WTC11 (cell line): ENCODE results near the gene ASB8. TPM values are rescaled to one million over a fixed set of nuclear protein-coding genes. Genes with fewer than 3 reads are reported as not detected.
"Not testable (repeated sequence)": the region's sequence is repeated elsewhere in the genome, so short reads cannot be mapped to it uniquely, and the experiment has no call there.

ENCODE experiments used
- ATAC-seq: fragments of 200-7000 bp; cut with Tn5 transposase; 2 replicates; pipeline ENCODE4 v1.10.0; 2021; ENCODE audit warnings: mild to moderate bottlenecking, moderate library complexity
- CTCF ChIA-PET: fragments of 300-600 bp; sonication (Branson Sonifier 250); formaldehyde crosslinking; loops from one replicate; lab custom pipeline; 2021; ENCODE audit warnings: antibody characterized with exemption; lab: Charles Lee
- POLR2A ChIA-PET: fragments of 350-600 bp; sonication (Branson Sonifier 250); formaldehyde crosslinking; loops from one replicate; lab custom pipeline; 2021; ENCODE audit warnings: antibody characterized with exemption; lab: Charles Lee
- DNase-seq: peaks from one replicate; pipeline ENCODE4 v3.0.0; 2021; ENCODE audit warnings: low spot score
- H3K27ac Mint-ChIP-seq: 2 replicates; pipeline ENCODE4 v1.8.0; 2021; ENCODE audit warnings: mixed read lengths
- H3K27me3 Mint-ChIP-seq: 2 replicates; pipeline ENCODE4 v1.8.0; 2021; ENCODE audit warnings: low read depth, mild to moderate bottlenecking, moderate library complexity, mixed read lengths
- H3K36me3 Mint-ChIP-seq: 2 replicates; pipeline ENCODE4 v1.8.0; 2021; ENCODE audit warnings: mixed read lengths
- H3K4me1 Mint-ChIP-seq: 2 replicates; pipeline ENCODE4 v1.8.0; 2022; ENCODE audit warnings: mixed read lengths
- H3K4me3 Mint-ChIP-seq: 2 replicates; pipeline ENCODE4 v1.8.0; 2021; ENCODE audit warnings: mild to moderate bottlenecking, moderate library complexity, mixed read lengths
- H3K9me3 Mint-ChIP-seq: 2 replicates; pipeline ENCODE4 v1.8.0; 2021; ENCODE audit warnings: mixed read lengths
- EMX1 ChIP-seq: fragments of 250-450 bp; sonication (Bioruptor Pico); IDR thresholded peaks from 2 replicates; pipeline ENCODE4 v1.8.0; 2021; ENCODE audit warnings: mild to moderate bottlenecking
- FOXK1 ChIP-seq: sonication (generic); formaldehyde crosslinking; IDR thresholded peaks from 2 replicates; pipeline ENCODE4 v1.8.0; 2022; ENCODE audit warnings: mild to moderate bottlenecking, moderate library complexity, missing genetic modification reagents
- FOXP1 ChIP-seq: sonication (generic); formaldehyde crosslinking; IDR thresholded peaks from 2 replicates; pipeline ENCODE4 v1.8.0; 2022; ENCODE audit warnings: missing genetic modification reagents, mild to moderate bottlenecking, moderate library complexity, borderline replicate concordance
- JUN ChIP-seq: sonication (generic); formaldehyde crosslinking; IDR thresholded peaks from 2 replicates; pipeline ENCODE4 v1.8.0; 2023; ENCODE audit warnings: mild to moderate bottlenecking, missing genetic modification reagents
- MXD4 ChIP-seq: fragments of 250-450 bp; sonication (Bioruptor Pico); IDR thresholded peaks from 2 replicates; pipeline ENCODE4 v1.8.0; 2021; ENCODE audit warnings: mild to moderate bottlenecking, moderate library complexity, borderline replicate concordance
- NFE2L1 ChIP-seq: sonication (generic); formaldehyde crosslinking; IDR thresholded peaks from 2 replicates; pipeline ENCODE4 v1.8.1; 2023; ENCODE audit warnings: missing genetic modification reagents
- NR3C1 ChIP-seq: sonication (generic); formaldehyde crosslinking; conservative IDR thresholded peaks from 2 replicates; pipeline ENCODE4 v1.8.1; 2023; ENCODE audit warnings: low read depth, mild to moderate bottlenecking, missing genetic modification reagents
- TEAD1 ChIP-seq: sonication (generic); formaldehyde crosslinking; IDR thresholded peaks from 2 replicates; pipeline ENCODE4 v1.8.0; 2022; ENCODE audit warnings: mild to moderate bottlenecking, missing genetic modification reagents
- TEAD4 ChIP-seq: sonication (generic); formaldehyde crosslinking; IDR thresholded peaks from 2 replicates; pipeline ENCODE4 v1.8.0; 2022; ENCODE audit warnings: mild to moderate bottlenecking, missing genetic modification reagents
- ZNF396 ChIP-seq: fragments of 250-450 bp; sonication (Bioruptor Pico); IDR thresholded peaks from 2 replicates; pipeline ENCODE4 v1.8.0; 2021; ENCODE audit warnings: mild to moderate bottlenecking, moderate library complexity, borderline replicate concordance
- total RNA-seq: library from RNA; stranded (reverse); gene quantifications from 3 replicates; pipeline ENCODE4 v1.2.3, GENCODE V29; 2021
- TF ChIP-seq, protein P1 (sequence below): fragments of 250-450 bp; sonication (Bioruptor Pico); IDR thresholded peaks from 2 replicates; pipeline ENCODE4 v1.9.0; 2021; ENCODE audit warnings: mild to moderate bottlenecking, borderline replicate concordance
- TF ChIP-seq, protein P2 (sequence below): sonication (generic); formaldehyde crosslinking; IDR thresholded peaks from 2 replicates; pipeline ENCODE4 v1.8.1; 2023; ENCODE audit warnings: mild to moderate bottlenecking, missing genetic modification reagents
- TF ChIP-seq, protein P3 (sequence below): sonication (generic); formaldehyde crosslinking; IDR thresholded peaks from 2 replicates; pipeline ENCODE4 v1.8.1; 2023; ENCODE audit warnings: mild to moderate bottlenecking, missing genetic modification reagents
- TF ChIP-seq, protein P4 (sequence below): sonication (generic); formaldehyde crosslinking; IDR thresholded peaks from 2 replicates; pipeline ENCODE4 v1.8.1; 2023; ENCODE audit warnings: mild to moderate bottlenecking, moderate library complexity, missing genetic modification reagents
- TF ChIP-seq, protein P5 (sequence below): fragments of 250-450 bp; sonication (Bioruptor Pico); IDR thresholded peaks from 2 replicates; pipeline ENCODE4 v1.9.0; 2021; ENCODE audit warnings: mild to moderate bottlenecking
- TF ChIP-seq, protein P6 (sequence below): sonication (generic); formaldehyde crosslinking; IDR thresholded peaks from 2 replicates; pipeline ENCODE4 v1.8.1; 2022; ENCODE audit warnings: low read depth, missing genetic modification reagents, borderline replicate concordance
- TF ChIP-seq, protein P7 (sequence below): sonication (generic); formaldehyde crosslinking; IDR thresholded peaks from 2 replicates; pipeline ENCODE4 v1.8.1; 2023; ENCODE audit warnings: mild to moderate bottlenecking, missing genetic modification reagents, moderate library complexity

The ASB8 gene
- total RNA-seq, 1 experiment from 2014 or later = 7.4 TPM

DNA sequence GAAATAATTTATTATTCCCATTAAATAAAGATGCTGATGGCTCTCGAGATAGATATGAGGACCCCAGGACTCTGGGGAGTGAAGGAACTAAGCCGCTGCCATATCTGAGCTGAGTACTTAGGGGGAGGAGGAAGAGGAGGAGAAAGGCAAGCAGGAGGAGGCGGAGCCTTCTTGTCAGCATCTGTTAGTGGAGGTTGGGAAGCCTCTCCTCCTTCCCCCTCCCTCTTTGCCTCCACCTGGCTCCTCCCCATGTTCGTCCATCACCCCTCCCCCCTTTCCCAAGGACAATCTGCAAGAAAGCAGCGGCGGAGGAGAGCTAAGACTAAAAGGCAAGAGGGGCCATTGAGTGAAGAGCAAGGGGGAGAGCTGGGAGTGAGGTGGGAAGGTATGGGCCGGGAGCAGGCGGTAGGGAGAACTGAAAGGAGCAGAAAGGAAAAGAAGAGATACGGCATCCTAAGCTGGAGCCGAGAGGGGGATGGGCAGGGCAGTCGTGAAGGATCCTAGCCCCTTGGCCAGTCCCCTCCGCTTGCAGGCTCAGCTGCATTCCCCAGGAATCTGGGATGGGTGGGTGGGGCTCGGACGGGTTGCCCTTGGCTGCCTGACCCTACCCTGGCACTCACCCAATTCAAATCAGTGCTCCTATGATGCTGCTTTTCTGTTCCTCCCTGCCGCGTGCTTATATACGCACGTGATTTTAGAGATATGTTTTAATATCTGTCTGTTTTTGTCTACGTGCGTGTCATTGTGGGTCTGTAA, 38.1 kb downstream of the ASB8 start, which contains the start of gene PFKM (continued):
- TF ChIP-seq, protein P1, sequence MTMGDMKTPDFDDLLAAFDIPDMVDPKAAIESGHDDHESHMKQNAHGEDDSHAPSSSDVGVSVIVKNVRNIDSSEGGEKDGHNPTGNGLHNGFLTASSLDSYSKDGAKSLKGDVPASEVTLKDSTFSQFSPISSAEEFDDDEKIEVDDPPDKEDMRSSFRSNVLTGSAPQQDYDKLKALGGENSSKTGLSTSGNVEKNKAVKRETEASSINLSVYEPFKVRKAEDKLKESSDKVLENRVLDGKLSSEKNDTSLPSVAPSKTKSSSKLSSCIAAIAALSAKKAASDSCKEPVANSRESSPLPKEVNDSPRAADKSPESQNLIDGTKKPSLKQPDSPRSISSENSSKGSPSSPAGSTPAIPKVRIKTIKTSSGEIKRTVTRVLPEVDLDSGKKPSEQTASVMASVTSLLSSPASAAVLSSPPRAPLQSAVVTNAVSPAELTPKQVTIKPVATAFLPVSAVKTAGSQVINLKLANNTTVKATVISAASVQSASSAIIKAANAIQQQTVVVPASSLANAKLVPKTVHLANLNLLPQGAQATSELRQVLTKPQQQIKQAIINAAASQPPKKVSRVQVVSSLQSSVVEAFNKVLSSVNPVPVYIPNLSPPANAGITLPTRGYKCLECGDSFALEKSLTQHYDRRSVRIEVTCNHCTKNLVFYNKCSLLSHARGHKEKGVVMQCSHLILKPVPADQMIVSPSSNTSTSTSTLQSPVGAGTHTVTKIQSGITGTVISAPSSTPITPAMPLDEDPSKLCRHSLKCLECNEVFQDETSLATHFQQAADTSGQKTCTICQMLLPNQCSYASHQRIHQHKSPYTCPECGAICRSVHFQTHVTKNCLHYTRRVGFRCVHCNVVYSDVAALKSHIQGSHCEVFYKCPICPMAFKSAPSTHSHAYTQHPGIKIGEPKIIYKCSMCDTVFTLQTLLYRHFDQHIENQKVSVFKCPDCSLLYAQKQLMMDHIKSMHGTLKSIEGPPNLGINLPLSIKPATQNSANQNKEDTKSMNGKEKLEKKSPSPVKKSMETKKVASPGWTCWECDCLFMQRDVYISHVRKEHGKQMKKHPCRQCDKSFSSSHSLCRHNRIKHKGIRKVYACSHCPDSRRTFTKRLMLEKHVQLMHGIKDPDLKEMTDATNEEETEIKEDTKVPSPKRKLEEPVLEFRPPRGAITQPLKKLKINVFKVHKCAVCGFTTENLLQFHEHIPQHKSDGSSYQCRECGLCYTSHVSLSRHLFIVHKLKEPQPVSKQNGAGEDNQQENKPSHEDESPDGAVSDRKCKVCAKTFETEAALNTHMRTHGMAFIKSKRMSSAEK (CRISPR knock-in tag) = no peak
- TF ChIP-seq NR3C1 (no peak), EMX1 (CRISPR knock-in tag) (no peak)

DNA sequence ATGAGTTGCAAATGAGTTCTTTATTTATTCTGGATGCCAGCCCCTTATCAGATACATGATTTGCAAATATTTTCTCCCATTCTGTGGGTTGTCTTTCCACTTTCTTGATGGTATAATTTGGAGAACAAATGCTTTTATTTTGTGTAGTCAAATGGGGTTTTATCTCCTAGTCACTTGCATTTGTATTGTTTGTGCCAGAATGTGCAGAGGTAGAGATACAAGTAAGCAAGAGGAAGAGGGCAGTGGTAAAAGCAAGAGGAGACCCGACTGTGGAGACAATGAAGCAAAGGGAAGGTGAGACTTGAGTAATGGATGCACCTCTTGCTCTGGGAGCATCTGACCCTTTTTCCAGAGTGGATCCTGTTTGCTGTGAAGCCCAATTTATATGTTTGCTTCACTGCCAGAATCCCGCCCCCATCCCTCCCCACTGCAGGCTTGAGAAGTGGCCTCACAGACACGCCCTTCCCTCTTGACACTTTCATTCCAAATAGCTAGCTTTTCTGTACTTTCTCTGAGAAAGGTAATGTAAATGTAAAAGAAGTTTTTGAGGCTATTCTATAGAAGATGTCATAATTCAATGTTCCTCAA, 38.9 kb downstream of the ASB8 start:
- TF ChIP-seq, protein P2, sequence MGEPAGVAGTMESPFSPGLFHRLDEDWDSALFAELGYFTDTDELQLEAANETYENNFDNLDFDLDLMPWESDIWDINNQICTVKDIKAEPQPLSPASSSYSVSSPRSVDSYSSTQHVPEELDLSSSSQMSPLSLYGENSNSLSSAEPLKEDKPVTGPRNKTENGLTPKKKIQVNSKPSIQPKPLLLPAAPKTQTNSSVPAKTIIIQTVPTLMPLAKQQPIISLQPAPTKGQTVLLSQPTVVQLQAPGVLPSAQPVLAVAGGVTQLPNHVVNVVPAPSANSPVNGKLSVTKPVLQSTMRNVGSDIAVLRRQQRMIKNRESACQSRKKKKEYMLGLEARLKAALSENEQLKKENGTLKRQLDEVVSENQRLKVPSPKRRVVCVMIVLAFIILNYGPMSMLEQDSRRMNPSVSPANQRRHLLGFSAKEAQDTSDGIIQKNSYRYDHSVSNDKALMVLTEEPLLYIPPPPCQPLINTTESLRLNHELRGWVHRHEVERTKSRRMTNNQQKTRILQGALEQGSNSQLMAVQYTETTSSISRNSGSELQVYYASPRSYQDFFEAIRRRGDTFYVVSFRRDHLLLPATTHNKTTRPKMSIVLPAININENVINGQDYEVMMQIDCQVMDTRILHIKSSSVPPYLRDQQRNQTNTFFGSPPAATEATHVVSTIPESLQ (CRISPR knock-in tag) = no peak
- DNase-seq (peak; percentile 14), ATAC-seq (no peak)
- ChIA-PET POLR2A (interaction anchor here (0.7 to 2.2 kb wide), 7 partner anchors 9 to 1706 kb away, joined by 3 to 16 read pairs (median 5); partner anchors contain the start of genes ASB8, SENP1 and TMEM106C), CTCF (interaction anchor here (1.0 to 2.2 kb wide), 8 partner anchors 11 to 280 kb away, joined by 3 to 16 read pairs (median 5); partner anchors contain the start of genes ASB8, SENP1, TMEM106C and VDR)
- H3K36me3 Mint-ChIP-seq = peaks cover 18% of the 10 kb centered on the region
- peaks cover 16% of the 10 kb centered on the region for H3K4me1 Mint-ChIP-seq
- H3K4me3 Mint-ChIP-seq = peak overlapping the region; percentile 92
- peaks cover 18% of the 10 kb centered on the region for H3K27me3 Mint-ChIP-seq
- peak overlapping the region; percentile 61; the same call in 1 of the 2 replicates for H3K27ac Mint-ChIP-seq
- H3K9me3 Mint-ChIP-seq = peaks cover 17% of the 10 kb centered on the region

DNA sequence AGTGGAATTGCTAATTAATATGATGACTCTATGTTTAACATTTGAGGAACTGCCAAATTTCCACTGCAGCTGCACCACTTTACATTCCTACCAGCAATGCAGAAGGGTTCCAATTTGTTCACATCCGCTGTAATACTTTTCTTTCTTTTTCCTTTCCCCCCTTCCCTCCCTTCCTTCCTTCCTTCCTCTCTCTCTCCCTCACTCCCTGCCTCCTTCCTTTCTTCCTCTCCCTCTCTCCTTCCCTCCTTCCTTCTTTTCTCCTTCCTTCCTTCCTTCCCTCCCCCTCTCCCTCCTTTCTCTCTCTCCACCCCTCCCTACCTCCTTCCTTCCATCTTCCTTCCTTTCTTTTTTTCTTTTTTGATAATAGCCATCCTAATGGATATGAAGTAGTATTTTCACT, 41.4 kb downstream of the ASB8 start:
- peaks cover 17% of the 10 kb centered on the region for H3K9me3 Mint-ChIP-seq
- peaks cover 18% of the 10 kb centered on the region for H3K27me3 Mint-ChIP-seq
- CTCF ChIA-PET = no interaction called here
- POLR2A ChIA-PET = no interaction called here
- H3K36me3 Mint-ChIP-seq = peaks cover 11% of the 10 kb centered on the region; the same call in 1 of the 2 replicates
- H3K4me1 Mint-ChIP-seq = peaks cover 16% of the 10 kb centered on the region
- no peak overlapping the region for H3K27ac Mint-ChIP-seq
- no peak for ATAC-seq
- DNase-seq = no peak
- H3K4me3 Mint-ChIP-seq = no peak overlapping the region
- TF ChIP-seq FOXP1 (no peak), FOXK1 (CRISPR knock-in tag) (no peak), TEAD4 (CRISPR knock-in tag) (no peak), TEAD1 (no peak), MXD4 (CRISPR knock-in tag) (no peak), ZNF396 (CRISPR knock-in tag) (no peak), NFE2L1 (CRISPR knock-in tag) (no peak), JUN (no peak)
- TF ChIP-seq, protein P3, sequence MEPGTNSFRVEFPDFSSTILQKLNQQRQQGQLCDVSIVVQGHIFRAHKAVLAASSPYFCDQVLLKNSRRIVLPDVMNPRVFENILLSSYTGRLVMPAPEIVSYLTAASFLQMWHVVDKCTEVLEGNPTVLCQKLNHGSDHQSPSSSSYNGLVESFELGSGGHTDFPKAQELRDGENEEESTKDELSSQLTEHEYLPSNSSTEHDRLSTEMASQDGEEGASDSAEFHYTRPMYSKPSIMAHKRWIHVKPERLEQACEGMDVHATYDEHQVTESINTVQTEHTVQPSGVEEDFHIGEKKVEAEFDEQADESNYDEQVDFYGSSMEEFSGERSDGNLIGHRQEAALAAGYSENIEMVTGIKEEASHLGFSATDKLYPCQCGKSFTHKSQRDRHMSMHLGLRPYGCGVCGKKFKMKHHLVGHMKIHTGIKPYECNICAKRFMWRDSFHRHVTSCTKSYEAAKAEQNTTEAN (CRISPR knock-in tag) = no peak
- TF ChIP-seq, protein P4, sequence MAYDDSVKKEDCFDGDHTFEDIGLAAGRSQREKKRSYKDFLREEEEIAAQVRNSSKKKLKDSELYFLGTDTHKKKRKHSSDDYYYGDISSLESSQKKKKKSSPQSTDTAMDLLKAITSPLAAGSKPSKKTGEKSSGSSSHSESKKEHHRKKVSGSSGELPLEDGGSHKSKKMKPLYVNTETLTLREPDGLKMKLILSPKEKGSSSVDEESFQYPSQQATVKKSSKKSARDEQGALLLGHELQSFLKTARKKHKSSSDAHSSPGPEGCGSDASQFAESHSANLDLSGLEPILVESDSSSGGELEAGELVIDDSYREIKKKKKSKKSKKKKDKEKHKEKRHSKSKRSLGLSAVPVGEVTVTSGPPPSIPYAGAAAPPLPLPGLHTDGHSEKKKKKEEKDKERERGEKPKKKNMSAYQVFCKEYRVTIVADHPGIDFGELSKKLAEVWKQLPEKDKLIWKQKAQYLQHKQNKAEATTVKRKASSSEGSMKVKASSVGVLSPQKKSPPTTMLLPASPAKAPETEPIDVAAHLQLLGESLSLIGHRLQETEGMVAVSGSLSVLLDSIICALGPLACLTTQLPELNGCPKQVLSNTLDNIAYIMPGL (CRISPR knock-in tag) = no peak
- TF ChIP-seq, protein P5, sequence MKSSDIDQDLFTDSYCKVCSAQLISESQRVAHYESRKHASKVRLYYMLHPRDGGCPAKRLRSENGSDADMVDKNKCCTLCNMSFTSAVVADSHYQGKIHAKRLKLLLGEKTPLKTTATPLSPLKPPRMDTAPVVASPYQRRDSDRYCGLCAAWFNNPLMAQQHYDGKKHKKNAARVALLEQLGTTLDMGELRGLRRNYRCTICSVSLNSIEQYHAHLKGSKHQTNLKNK (CRISPR knock-in tag) = no peak
- TF ChIP-seq, protein P6, sequence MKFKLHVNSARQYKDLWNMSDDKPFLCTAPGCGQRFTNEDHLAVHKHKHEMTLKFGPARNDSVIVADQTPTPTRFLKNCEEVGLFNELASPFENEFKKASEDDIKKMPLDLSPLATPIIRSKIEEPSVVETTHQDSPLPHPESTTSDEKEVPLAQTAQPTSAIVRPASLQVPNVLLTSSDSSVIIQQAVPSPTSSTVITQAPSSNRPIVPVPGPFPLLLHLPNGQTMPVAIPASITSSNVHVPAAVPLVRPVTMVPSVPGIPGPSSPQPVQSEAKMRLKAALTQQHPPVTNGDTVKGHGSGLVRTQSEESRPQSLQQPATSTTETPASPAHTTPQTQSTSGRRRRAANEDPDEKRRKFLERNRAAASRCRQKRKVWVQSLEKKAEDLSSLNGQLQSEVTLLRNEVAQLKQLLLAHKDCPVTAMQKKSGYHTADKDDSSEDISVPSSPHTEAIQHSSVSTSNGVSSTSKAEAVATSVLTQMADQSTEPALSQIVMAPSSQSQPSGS = no peak
- TF ChIP-seq, protein P7, sequence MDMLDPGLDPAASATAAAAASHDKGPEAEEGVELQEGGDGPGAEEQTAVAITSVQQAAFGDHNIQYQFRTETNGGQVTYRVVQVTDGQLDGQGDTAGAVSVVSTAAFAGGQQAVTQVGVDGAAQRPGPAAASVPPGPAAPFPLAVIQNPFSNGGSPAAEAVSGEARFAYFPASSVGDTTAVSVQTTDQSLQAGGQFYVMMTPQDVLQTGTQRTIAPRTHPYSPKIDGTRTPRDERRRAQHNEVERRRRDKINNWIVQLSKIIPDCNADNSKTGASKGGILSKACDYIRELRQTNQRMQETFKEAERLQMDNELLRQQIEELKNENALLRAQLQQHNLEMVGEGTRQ (CRISPR knock-in tag) = no peak

DNA sequence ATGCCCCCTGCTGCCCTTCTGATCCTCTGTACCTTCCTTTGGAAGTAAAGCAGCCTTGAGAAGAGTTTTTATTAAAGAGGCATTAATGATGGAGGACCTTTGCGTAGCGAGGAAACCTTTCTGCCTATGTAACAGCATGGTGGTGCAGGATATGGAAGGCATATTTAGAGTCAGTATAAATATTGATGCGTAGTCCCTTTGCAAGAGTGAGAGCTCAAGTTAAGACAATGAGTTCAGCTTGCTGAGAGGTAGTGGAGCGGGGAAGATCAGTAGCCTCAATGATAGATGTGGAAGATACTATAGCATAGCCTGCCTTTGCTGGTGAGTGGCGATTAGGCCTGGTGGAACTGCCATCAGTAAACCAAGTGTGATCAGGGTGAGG, 46.0 kb downstream of the ASB8 start:
- H3K27ac Mint-ChIP-seq, ATAC-seq, H3K4me1 Mint-ChIP-seq, POLR2A ChIA-PET, H3K4me3 Mint-ChIP-seq, CTCF ChIA-PET, DNase-seq: not testable (repeated sequence)
- H3K9me3 Mint-ChIP-seq = peaks cover 17% of the 10 kb centered on the region
- peaks cover 44% of the 10 kb centered on the region for H3K27me3 Mint-ChIP-seq
- peaks cover 11% of the 10 kb centered on the region; the same call in 1 of the 2 replicates for H3K36me3 Mint-ChIP-seq
